Gastroesophageal sphincter (tissue), 4 donors: ENCODE measurements around the gene MYRIP. TPM values are rescaled to one million over a fixed set of nuclear protein-coding genes. Genes with fewer than 3 reads are reported as not detected.
A peak's percentile ranks its signal among the peaks of the same experiment; 100 is the strongest.
"Not testable (repeated sequence)": the region's sequence is repeated elsewhere in the genome, so short reads cannot be mapped to it uniquely, and the experiment has no call there.

Source experiments
- ATAC-seq: fragments of 150-250 bp; one replicate; pipeline ENCODE4 v1.9.1; 2016; ENCODE audit warnings: mild to moderate bottlenecking, moderate library complexity
- H3K27ac ChIP-seq, 4 donors: fragments of 200-600 bp; sonication (generic) in 3 of 4; 1 replicate in 3 of 4; 2 replicates in 1 of 4; pipeline ENCODE4 v1.5.1; 2016 to 2019
- H3K27me3 ChIP-seq: fragments of 200-600 bp; sonication (generic); one replicate; pipeline ENCODE4 v1.5.1; 2019
- H3K36me3 ChIP-seq, 2 donors: fragments of 200-600 bp; sonication (generic); one replicate each; pipeline ENCODE4 v1.5.1; 2019; ENCODE audit warnings: control low read depth in 1 of 2
- H3K4me1 ChIP-seq, 3 donors: fragments of 200-600 bp; sonication (generic); 1 replicate in 2 of 3; 2 replicates in 1 of 3; pipeline ENCODE4 v1.5.1; 2016 to 2019; ENCODE audit warnings: control low read depth in 2 of 3
- H3K4me3 ChIP-seq, 2 donors: fragments of 200-600 bp; sonication (generic); one replicate each; pipeline ENCODE4 v1.5.1; 2019; ENCODE audit warnings: mild to moderate bottlenecking in 1 of 2, moderate library complexity in 1 of 2
- H3K9me3 ChIP-seq, 3 donors: fragments of 200-600 bp; sonication (generic); one replicate each; pipeline ENCODE4 v1.5.1; 2017 to 2019; ENCODE audit warnings: control low read depth in 2 of 3
- CTCF ChIP-seq, 4 experiments: fragments of 200-600 bp in 2 of 4; fragments of 450-650 bp in 2 of 4; sonication (generic) in 1 of 4; IDR thresholded peaks; one replicate each; pipeline ENCODE4 v1.5.1; 2017 to 2019; ENCODE audit warnings: antibody characterized with exemption in 4 of 4, mild to moderate bottlenecking in 2 of 4, moderate library complexity in 2 of 4
- EP300 ChIP-seq: sonication (generic); formaldehyde crosslinking; IDR thresholded peaks from one replicate; pipeline ENCODE4 v1.6.1; 2017; ENCODE audit warnings: antibody characterized with exemption, mild to moderate bottlenecking
- POLR2A ChIP-seq, 2 donors: fragments of 450-650 bp; IDR thresholded peaks; one replicate each; pipeline ENCODE4 v1.6.1; 2017; ENCODE audit warnings: antibody characterized with exemption in 2 of 2, mild to moderate bottlenecking in 2 of 2, moderate library complexity in 1 of 2
- POLR2AphosphoS5 ChIP-seq: sonication (generic); formaldehyde crosslinking; IDR thresholded peaks from one replicate; pipeline ENCODE4 v1.6.1; 2017; ENCODE audit warnings: antibody characterized with exemption
- WGBS, 2 donors: methylation state at CpG; one replicate each; pipeline ENCODE4 v1.1.5; 2018; ENCODE audit warnings: low coverage in 1 of 2; 5-methylcytosine and 5-hydroxymethylcytosine counted together
- total RNA-seq, 4 donors: library from RNA; depleted of rRNA; stranded (reverse); fragments of >200 nt; gene quantifications; one replicate each; pipeline ENCODE4 v1.1.0, GENCODE V29; 2016

The MYRIP gene
- total RNA-seq, 4 donors from 2014 or later = 3.7 to 6.4 (median 5.0) TPM

GRCh38 chr3:39766433-39766832 lies 43.0 kb upstream of the MYRIP start:
- Histone ChIP-seq H3K4me3 (no peak overlapping the region), H3K27me3 (no peaks in the 10 kb centered on the region), H3K27ac (no peak overlapping the region), H3K4me1 (no peaks in the 10 kb centered on the region), H3K36me3 (no peaks in the 10 kb centered on the region), H3K9me3 (no peaks in the 10 kb centered on the region)
- TF ChIP-seq POLR2A (IDR thresholded peaks at IDR 0.05) (no peak), CTCF (IDR thresholded peaks at IDR 0.05) (no peak), POLR2AphosphoS5 (no peak), EP300 (no peak)
- no peak for ATAC-seq
- whole genome bisulfite sequencing, 2 donors = 50 to 67% methylated on average over 1 of the region's 1 CpG

GRCh38 chr3:39766909-39767308 lies 42.5 kb upstream of the MYRIP start:
- not testable (repeated sequence) for H3K27ac ChIP-seq, H3K27me3 ChIP-seq, ATAC-seq, H3K4me3 ChIP-seq, H3K36me3 ChIP-seq, H3K4me1 ChIP-seq, H3K9me3 ChIP-seq

GRCh38 chr3:39778168-39778567 lies 31.2 kb upstream of the MYRIP start:
- not testable (repeated sequence) for H3K27ac ChIP-seq, H3K36me3 ChIP-seq, H3K4me3 ChIP-seq, ATAC-seq, H3K4me1 ChIP-seq, H3K27me3 ChIP-seq, H3K9me3 ChIP-seq
- WGBS, 2 donors = 78 to 100% methylated on average over 3 of the region's 5 CpGs

GRCh38 chr3:39779511-39780230 lies 29.7 kb upstream of the MYRIP start:
- H3K4me1 ChIP-seq = no peaks in the 10 kb centered on the region
- H3K4me3 ChIP-seq = no peak overlapping the region
- peak; percentile 13 for ATAC-seq
- no peaks in the 10 kb centered on the region for H3K9me3 ChIP-seq
- TF ChIP-seq CTCF (IDR thresholded peaks at IDR 0.05) (no peak), POLR2AphosphoS5 (no peak), EP300 (no peak)
- 17 to 89% methylated on average over 1 to 3 of the region's 40 CpGs for WGBS, 2 donors
- no peaks in the 10 kb centered on the region for H3K36me3 ChIP-seq
- H3K27me3 ChIP-seq = no peaks in the 10 kb centered on the region
- H3K27ac ChIP-seq = no peak overlapping the region

- Histone ChIP-seq H3K27me3 (no peaks in the 10 kb centered on the region), H3K4me1 (no peaks in the 10 kb centered on the region), H3K4me3 (no peak overlapping the region), H3K27ac (no peak overlapping the region), H3K9me3 (no peaks in the 10 kb centered on the region), H3K36me3 (no peaks in the 10 kb centered on the region)
- no peak for ATAC-seq
- WGBS, 2 donors = 65% methylated on average over 3 of the region's 4 CpGs
- TF ChIP-seq POLR2AphosphoS5 = no peak
- TF ChIP-seq EP300 = no peak
- TF ChIP-seq CTCF (IDR thresholded peaks at IDR 0.05) = no peak
- TF ChIP-seq POLR2A (IDR thresholded peaks at IDR 0.05) = no peak
Measured at GRCh38 chr3:39780352-39780751, 29.1 kb upstream of the MYRIP start.

GRCh38 chr3:39781025-39781424 lies 28.4 kb upstream of the MYRIP start:
- WGBS, 2 donors = 50 to 63% methylated on average over 1 of the region's 1 CpG
- no peaks in the 10 kb centered on the region for H3K4me1 ChIP-seq

More at GRCh38 chr3:39781025-39781424, 28.4 kb upstream of the MYRIP start:
- Histone ChIP-seq H3K36me3 (no peaks in the 10 kb centered on the region), H3K4me3 (no peak overlapping the region), H3K27me3 (no peaks in the 10 kb centered on the region), H3K9me3 (no peaks in the 10 kb centered on the region), H3K27ac (no peak overlapping the region)
- no peak for ATAC-seq
- TF ChIP-seq POLR2A (IDR thresholded peaks at IDR 0.05) (no peak), CTCF (IDR thresholded peaks at IDR 0.05) (no peak), EP300 (no peak), POLR2AphosphoS5 (no peak)
